ENCODE data around the gene SNORC. TPM values are rescaled to one million over a fixed set of nuclear protein-coding genes. Genes with fewer than 3 reads are reported as not detected.

SNORC gene
- total RNA-seq, 1 experiment from 2014 or later = 3.4 TPM

- peaks cover 25% of the 10 kb centered on the region for H3K36me3 Mint-ChIP-seq
- no peak for ATAC-seq
- no peaks in the 10 kb centered on the region for H3K4me1 Mint-ChIP-seq
- DNase-seq (ENCODE audit: low spot score) = no peak
- H3K27ac Mint-ChIP-seq = no peak overlapping the region
- TF ChIP-seq MLX (CRISPR knock-in tag; IDR thresholded peaks at IDR 0.05) (no peak), ZNF138 (CRISPR knock-in tag; conservative IDR thresholded peaks at IDR 0.05) (no peak), GRHL2 (CRISPR knock-in tag; IDR thresholded peaks at IDR 0.05; ENCODE audit: insufficient replicate concordance, severe bottlenecking) (no peak), ZNF219 (CRISPR knock-in tag; IDR thresholded peaks at IDR 0.05; ENCODE audit: borderline replicate concordance) (no peak), FOXK1 (CRISPR knock-in tag; IDR thresholded peaks at IDR 0.05) (no peak), ZSCAN18 (CRISPR knock-in tag; IDR thresholded peaks at IDR 0.05) (no peak), FOXP4 (CRISPR knock-in tag; IDR thresholded peaks at IDR 0.05) (no peak), ERG (CRISPR knock-in tag; IDR thresholded peaks at IDR 0.05) (no peak), IRF1 (CRISPR knock-in tag; IDR thresholded peaks at IDR 0.05) (no peak)
- no peaks in the 10 kb centered on the region for H3K9me3 Mint-ChIP-seq
- no peak overlapping the region for H3K4me3 Mint-ChIP-seq
- no peaks in the 10 kb centered on the region for H3K27me3 Mint-ChIP-seq (ENCODE audit: low read depth)
- CTCF ChIA-PET = interaction anchor here (0.6 kb wide), 1 partner anchor 8 kb away, joined by 3 read pairs; no protein-coding TSS in a partner anchor
- POLR2A ChIA-PET = no interaction called here
Observed at GRCh38 chr2:232861353-232861752, 8.7 kb upstream of the SNORC start.

GRCh38 chr2:232863996-232864395 lies 6.1 kb upstream of the SNORC start:
- CTCF ChIA-PET = no interaction called here
- no peak for ATAC-seq
- Mint-ChIP-seq H3K4me3 (no peak overlapping the region), H3K9me3 (no peaks in the 10 kb centered on the region), H3K27ac (no peak overlapping the region), H3K27me3 (ENCODE audit: low read depth) (no peaks in the 10 kb centered on the region; the same call in 1 of the 2 replicates), H3K4me1 (no peaks in the 10 kb centered on the region), H3K36me3 (peaks cover 8% of the 10 kb centered on the region; the same call in 1 of the 2 replicates)
- POLR2A ChIA-PET = no interaction called here
- no peak for DNase-seq (ENCODE audit: low spot score)
- no peak for TF ChIP-seq SOX15 (CRISPR knock-in tag; IDR thresholded peaks at IDR 0.05)
- TF ChIP-seq HMGXB4 (CRISPR knock-in tag; IDR thresholded peaks at IDR 0.05) = no peak
- TF ChIP-seq MLX (CRISPR knock-in tag; IDR thresholded peaks at IDR 0.05) = no peak
- TF ChIP-seq NR1H2 (CRISPR knock-in tag; IDR thresholded peaks at IDR 0.05) = no peak

- POLR2A ChIA-PET = no interaction called here
- CTCF ChIA-PET = interaction anchor here (0.5 to 0.7 kb wide), 2 partner anchors 10 to 568 kb away, joined by 3 read pairs; no protein-coding TSS in a partner anchor
- no peaks in the 10 kb centered on the region for H3K36me3 Mint-ChIP-seq
Observed at GRCh38 chr2:232865165-232865564, 4.9 kb upstream of the SNORC start.

More at GRCh38 chr2:232865165-232865564, 4.9 kb upstream of the SNORC start:
- TF ChIP-seq IRF2 (CRISPR knock-in tag; IDR thresholded peaks at IDR 0.05; ENCODE audit: borderline replicate concordance, low read depth) (no peak), ZNF121 (CRISPR knock-in tag; IDR thresholded peaks at IDR 0.05) (no peak), NFYB (CRISPR knock-in tag; conservative IDR thresholded peaks at IDR 0.05; ENCODE audit: low read depth) (no peak), MAX (CRISPR knock-in tag; IDR thresholded peaks at IDR 0.05) (no peak)
- no peaks in the 10 kb centered on the region; the same call in 1 of the 2 replicates for H3K27me3 Mint-ChIP-seq (ENCODE audit: low read depth)
- no peaks in the 10 kb centered on the region for H3K9me3 Mint-ChIP-seq
- H3K4me3 Mint-ChIP-seq = no peak overlapping the region
- H3K27ac Mint-ChIP-seq = no peak overlapping the region
- H3K4me1 Mint-ChIP-seq = peaks cover 4% of the 10 kb centered on the region; the same call in 1 of the 2 replicates
- ATAC-seq = no peak
- no peak for DNase-seq (ENCODE audit: low spot score)
